Heart left ventricle (tissue), 16 donors: ENCODE results near the gene IMMP2L. TPM values are rescaled to one million over a fixed set of nuclear protein-coding genes. Genes with fewer than 3 reads are reported as not detected.

Experiments
- ATAC-seq, 4 donors: fragments of 200-7000 bp; cut with Tn5 transposase; one replicate each; pipeline ENCODE4 v1.9.1; 2020 to 2022; ENCODE audit warnings: moderate library complexity in 4 of 4, mild to moderate bottlenecking in 3 of 4, moderate number of reproducible peaks in 1 of 4
- DNase-seq, 5 donors: peaks; one replicate each; pipeline ENCODE4 v3.0.0-alpha.2; 2020
- H3K27ac ChIP-seq, 12 donors: fragments of 200-600 bp; sonication (generic) in 4 of 12; one replicate each; pipeline versions ENCODE4 v1.5.0 to v1.8.0; 2016 to 2022; ENCODE audit warnings: mild to moderate bottlenecking in 2 of 12
- H3K27me3 ChIP-seq, 9 donors: fragments of 200-600 bp; sonication (generic) in 2 of 9; one replicate each; pipeline versions ENCODE4 v1.5.1 to v1.8.0; 2016 to 2022; ENCODE audit warnings: mild to moderate bottlenecking in 3 of 9
- H3K36me3 ChIP-seq, 9 donors: fragments of 200-600 bp; sonication (generic) in 2 of 9; one replicate each; pipeline versions ENCODE4 v1.5.0 to v1.8.0; 2018 to 2022; ENCODE audit warnings: mild to moderate bottlenecking in 2 of 9
- H3K4me1 ChIP-seq, 12 donors: fragments of 200-600 bp; sonication (generic) in 4 of 12; one replicate each; pipeline versions ENCODE4 v1.5.0 to v1.8.0; 2016 to 2022; ENCODE audit warnings: mild to moderate bottlenecking in 3 of 12
- H3K4me3 ChIP-seq, 12 donors: fragments of 200-600 bp; sonication (generic) in 4 of 12; one replicate each; pipeline versions ENCODE4 v1.5.0 to v1.8.0; 2017 to 2022; ENCODE audit warnings: mild to moderate bottlenecking in 9 of 12, moderate library complexity in 4 of 12
- H3K9me3 ChIP-seq, 12 donors: fragments of 200-600 bp; sonication (generic) in 4 of 12; one replicate each; pipeline versions ENCODE4 v1.5.0 to v1.8.0; 2016 to 2022; ENCODE audit warnings: mild to moderate bottlenecking in 1 of 12
- POLR2A ChIP-seq, 2 donors: fragments of 450-650 bp; IDR thresholded peaks; one replicate each; pipeline ENCODE4 v1.6.1; 2017; ENCODE audit warnings: antibody characterized with exemption in 2 of 2, mild to moderate bottlenecking in 2 of 2, moderate library complexity in 2 of 2
- WGBS, 4 donors: extraction: QIAGEN DNeasy Blood & Tissue Kit in 2 of 4; methylation state at CpG; one replicate each; pipeline versions ENCODE4 v1.1.5 to v1.1.7; 2013 to 2018; 5-methylcytosine and 5-hydroxymethylcytosine counted together
- intact Hi-C, 10 donors: fragments of 100-400 bp; cut with DNase I; formaldehyde crosslinking; loops; one replicate each; pipeline versions ENCODE4 v1.11.1 to v1.14.2; 2022
- polyA plus RNA-seq, 2 donors: library from polyadenylated mRNA; stranded (reverse); fragments of 200-250 nt; gene quantifications; one replicate each; pipeline ENCODE4 v1.2.3, GENCODE V29; 2013
- total RNA-seq, 9 donors: library from RNA; depleted of rRNA in 2 of 9; stranded (reverse); fragments of >200 nt in 2 of 9; fragmentation: NEBNext Ultra II Directional in 3 of 9; extraction: Animal tissue kit (Norgen Biotek cat#: 25700) in 3 of 9; gene quantifications; one replicate each; pipeline versions ENCODE4 v1.1.0 to v1.2.4, GENCODE V29; 2016 to 2023
- TF ChIP-seq, protein P1 (sequence below), 12 donors: fragments of 200-600 bp; sonication (generic) in 4 of 12; IDR thresholded peaks; one replicate each; pipeline versions ENCODE4 v1.5.0 to v1.8.0; 2018 to 2022; ENCODE audit warnings: antibody characterized with exemption in 12 of 12, mild to moderate bottlenecking in 5 of 12
- donor health status: ischemic (EF 13 %, LVEDD 7.1; RV severe dilation, severe dysfunction).
- donor health status: healthy with polysubstance abuse.
- donor health status: DM: no; HTN: yes; CAD: no.
- donor health status: DM: no; HTN: no; CAD: no.
- donor health status: ischemic (EF 25% LVEDD 6.9; RV normal size, moderate dysfunction).
- donor health status: ischemic (EF 25% LVEDD 5.7; RV mildly dilated, moderate dysfunction).
- donor health status: healthy.
- donor health status: DM: yes; HTN: yes; CAD: no.
- donor health status: ischemic (EF 35%, LVEDD 5.7; RV mildly dilated, moderate dysfunction).
- donor health status: nonischemic (EF 11% LVEDD 7.7; RV severe dilation, severe dysfunction).
- donor health status: DM: yes; HTN: yes; CAD: no.
- donor health status: PGD.
- donor health status: ischemic (EF 29% LVEDD 5.4; RV normal size, mild dysfunction).
- donor health status: nonischemic (EF 23%, LVEDD 6.1; RV moderate dilation, normal function).

IMMP2L gene
- total and polyA plus RNA-seq, 11 donors: 5.1 to 17.2 (median 15.9) TPM

DNA sequence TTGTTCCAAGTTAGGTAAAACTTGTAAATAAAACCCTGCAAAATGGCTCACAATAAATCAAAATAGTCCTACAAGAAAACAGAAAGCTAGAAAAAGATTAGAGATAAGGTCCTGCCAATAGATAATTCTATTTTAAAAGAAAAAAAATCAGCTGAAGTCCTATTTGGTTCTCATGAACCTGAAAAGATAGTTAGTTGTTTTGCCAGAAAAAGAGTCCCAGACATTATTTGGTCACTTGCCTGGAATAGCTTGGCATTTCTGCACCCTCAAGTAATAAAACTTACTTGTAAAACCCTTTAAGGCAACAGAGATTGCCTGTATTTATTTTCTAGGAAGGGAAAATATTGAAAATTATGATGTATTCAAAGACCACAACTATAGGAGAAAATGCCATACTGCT is 423.7 kb downstream of the IMMP2L start:
- ATAC-seq: no peak
- Histone ChIP-seq H3K27me3 (no peaks in the 10 kb centered on the region), H3K27ac (peak overlapping the region in 6 of 12 donors; percentile 15 to 78 (median 40)), H3K4me3 (no peak overlapping the region), H3K4me1 (peaks cover 0 to 35% (median 12%) of the 10 kb centered on the region in 12 donors), H3K9me3 (no peaks in the 10 kb centered on the region), H3K36me3 (no peaks in the 10 kb centered on the region)
- TF ChIP-seq, protein P1, sequence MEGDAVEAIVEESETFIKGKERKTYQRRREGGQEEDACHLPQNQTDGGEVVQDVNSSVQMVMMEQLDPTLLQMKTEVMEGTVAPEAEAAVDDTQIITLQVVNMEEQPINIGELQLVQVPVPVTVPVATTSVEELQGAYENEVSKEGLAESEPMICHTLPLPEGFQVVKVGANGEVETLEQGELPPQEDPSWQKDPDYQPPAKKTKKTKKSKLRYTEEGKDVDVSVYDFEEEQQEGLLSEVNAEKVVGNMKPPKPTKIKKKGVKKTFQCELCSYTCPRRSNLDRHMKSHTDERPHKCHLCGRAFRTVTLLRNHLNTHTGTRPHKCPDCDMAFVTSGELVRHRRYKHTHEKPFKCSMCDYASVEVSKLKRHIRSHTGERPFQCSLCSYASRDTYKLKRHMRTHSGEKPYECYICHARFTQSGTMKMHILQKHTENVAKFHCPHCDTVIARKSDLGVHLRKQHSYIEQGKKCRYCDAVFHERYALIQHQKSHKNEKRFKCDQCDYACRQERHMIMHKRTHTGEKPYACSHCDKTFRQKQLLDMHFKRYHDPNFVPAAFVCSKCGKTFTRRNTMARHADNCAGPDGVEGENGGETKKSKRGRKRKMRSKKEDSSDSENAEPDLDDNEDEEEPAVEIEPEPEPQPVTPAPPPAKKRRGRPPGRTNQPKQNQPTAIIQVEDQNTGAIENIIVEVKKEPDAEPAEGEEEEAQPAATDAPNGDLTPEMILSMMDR (IDR thresholded peaks at IDR 0.05): no peak
- TF ChIP-seq POLR2A (IDR thresholded peaks at IDR 0.05): no peak
- no peak for DNase-seq
- intact Hi-C loops: no loop called here

DNA sequence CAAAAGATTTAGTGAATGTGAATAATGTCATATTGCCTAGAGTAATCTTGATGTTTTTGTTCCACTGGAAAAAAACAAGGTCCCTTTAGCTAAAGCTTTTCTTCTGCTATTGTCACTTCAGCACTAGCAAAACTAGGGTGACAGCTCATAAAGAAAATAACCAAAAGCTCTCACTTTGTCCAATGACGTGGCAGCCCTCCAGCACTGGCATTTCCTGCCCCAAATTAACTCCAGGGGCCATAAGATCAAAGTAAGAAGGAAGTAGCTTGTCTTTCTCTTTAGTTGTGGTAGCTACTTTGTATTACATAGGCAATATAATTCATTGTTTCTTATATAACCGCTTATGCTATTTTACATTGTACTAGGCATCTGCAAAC is 424.1 kb downstream of the IMMP2L start:
- Histone ChIP-seq H3K27me3 (no peaks in the 10 kb centered on the region), H3K27ac (peak overlapping the region in 9 of 12 donors; percentile 3 to 78 (median 26)), H3K4me1 (peaks cover 0 to 35% (median 12%) of the 10 kb centered on the region in 12 donors), H3K9me3 (no peaks in the 10 kb centered on the region), H3K36me3 (no peaks in the 10 kb centered on the region), H3K4me3 (peak overlapping the region in 1 of 12 donors; percentile 4)
- DNase-seq (peak in 4 of 5 donors; percentile 29 to 43 (median 38)), ATAC-seq (peak in 2 of 4 donors; percentile 39 to 49)
- no peak for TF ChIP-seq POLR2A (IDR thresholded peaks at IDR 0.05)
- TF ChIP-seq, protein P1 (IDR thresholded peaks at IDR 0.05): no peak
- intact Hi-C loops: no loop called here
- WGBS, 4 donors: 44 to 46% (median 45%) methylated on average over 2 of the region's 2 CpGs

DNA sequence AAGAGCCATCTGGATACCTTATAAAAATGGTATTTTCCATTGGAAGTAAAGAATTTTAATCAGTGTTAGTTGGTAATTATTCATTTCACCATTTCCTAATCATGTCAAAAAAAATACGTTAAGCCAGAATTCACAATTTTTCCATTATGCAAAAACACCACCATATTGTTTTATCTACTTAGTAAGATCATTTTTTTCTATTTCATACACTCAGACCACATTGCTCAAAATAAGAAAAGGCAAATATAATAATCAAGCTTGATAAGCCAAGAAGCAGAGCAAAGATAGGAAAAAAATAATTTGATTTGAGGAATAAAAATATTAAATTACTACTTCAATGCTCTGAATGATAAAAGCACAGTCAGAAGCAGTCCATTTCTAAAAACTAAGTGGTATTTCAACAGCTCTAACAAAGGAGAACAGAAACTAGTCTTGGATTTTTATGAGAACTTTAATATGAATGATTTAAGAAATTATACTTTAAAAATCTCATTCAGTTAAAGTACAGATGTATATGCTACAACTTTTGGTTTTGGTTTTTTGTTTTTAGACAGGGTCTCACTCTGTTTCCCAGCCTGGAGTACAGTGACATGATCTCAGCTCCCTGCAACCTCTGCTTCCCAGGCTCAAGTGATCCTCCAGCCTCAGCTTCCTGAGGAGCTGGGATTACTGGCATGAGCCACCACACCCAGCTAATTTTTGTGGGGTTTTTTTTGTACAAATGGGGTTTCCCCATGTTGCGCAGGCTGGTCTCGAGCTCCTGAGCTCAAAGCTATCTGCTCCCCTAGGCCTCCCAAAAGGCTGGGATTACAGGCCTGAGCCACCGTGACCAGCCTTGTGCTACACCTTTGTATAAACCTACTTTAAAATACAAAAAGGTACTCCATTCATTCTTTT is 424.7 kb downstream of the IMMP2L start:
- Histone ChIP-seq H3K4me3 (peak overlapping the region in 1 of 12 donors; percentile 4), H3K27me3 (no peaks in the 10 kb centered on the region), H3K9me3 (no peaks in the 10 kb centered on the region), H3K4me1 (peaks cover 0 to 35% (median 12%) of the 10 kb centered on the region in 12 donors), H3K36me3 (no peaks in the 10 kb centered on the region), H3K27ac (peak overlapping the region in 10 of 12 donors; percentile 3 to 78 (median 24))
- 67 to 81% (median 72%) methylated on average over 4 of the region's 4 CpGs for WGBS, 4 donors
- ATAC-seq: peak in 3 of 4 donors; percentile 24 to 39 (median 24)
- TF ChIP-seq, protein P1 (IDR thresholded peaks at IDR 0.05): no peak
- TF ChIP-seq POLR2A (IDR thresholded peaks at IDR 0.05): no peak
- intact Hi-C loops: no loop called here
- peak in 1 of 5 donors; percentile 23 for DNase-seq

DNA sequence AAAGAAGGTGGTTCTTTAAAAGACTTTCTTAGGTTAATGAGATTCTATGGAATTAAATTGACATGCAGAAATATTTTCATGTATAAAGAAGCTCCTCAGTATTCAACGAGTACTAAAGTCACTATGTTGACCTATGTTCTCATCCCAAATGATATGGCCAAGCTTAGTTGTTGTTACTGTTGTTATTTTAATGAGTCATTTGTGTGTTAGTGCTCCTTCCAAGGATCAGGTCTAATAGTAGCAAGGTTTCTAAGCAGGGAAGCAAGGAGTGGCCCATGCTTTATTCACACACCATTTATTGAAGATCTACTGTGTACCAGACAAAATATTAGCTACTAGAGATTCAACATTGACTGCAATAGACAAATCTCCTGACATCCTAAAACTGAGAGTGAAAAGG is 429.5 kb downstream of the IMMP2L start:
- H3K9me3 ChIP-seq: no peaks in the 10 kb centered on the region
- H3K4me1 ChIP-seq: peaks cover 0 to 9% (median 2%) of the 10 kb centered on the region in 12 donors
- intact Hi-C loops: no loop called here
- H3K27me3 ChIP-seq: no peaks in the 10 kb centered on the region
- DNase-seq: no peak
- no peak for TF ChIP-seq POLR2A (IDR thresholded peaks at IDR 0.05)
- TF ChIP-seq, protein P1 (IDR thresholded peaks at IDR 0.05): no peak
- whole genome bisulfite sequencing, 4 donors: 65 to 81% (median 68%) methylated on average over 1 of the region's 1 CpG
- H3K4me3 ChIP-seq: no peak overlapping the region
- H3K27ac ChIP-seq: no peak overlapping the region
- no peak for ATAC-seq
- no peaks in the 10 kb centered on the region for H3K36me3 ChIP-seq
